SK-N-SH treated with all-trans-retinoic acid at 6 μM for 48 hours (cell line): ENCODE measurements around the gene JAML.
"Not testable (repeated sequence)": the region's sequence is repeated elsewhere in the genome, so short reads cannot be mapped to it uniquely, and the experiment has no call there.

Experiments used
- ATAC-seq: fragments of 200-7000 bp; cut with Tn5 transposase; 3 replicates; pipeline ENCODE4 v1.9.1; 2020; ENCODE audit warnings: mild to moderate bottlenecking, moderate library complexity
- ARNTL ChIP-seq: fragments of 450-650 bp; formaldehyde crosslinking; IDR thresholded peaks from 2 replicates; pipeline ENCODE4 v1.5.0; 2020; ENCODE audit warnings: low read depth, mild to moderate bottlenecking, moderate library complexity, borderline replicate concordance
- BACH2 ChIP-seq: fragments of 250-450 bp; sonication (Bioruptor Pico); IDR thresholded peaks from 2 replicates; pipeline ENCODE4 v1.9.0; 2021; ENCODE audit warnings: mild to moderate bottlenecking, borderline replicate concordance
- CSDC2 ChIP-seq: fragments of 250-450 bp; sonication (Bioruptor Pico); IDR thresholded peaks from 2 replicates; pipeline ENCODE4 v1.5.0; 2020; ENCODE audit warnings: mild to moderate bottlenecking, moderate library complexity
- CSRNP3 ChIP-seq: fragments of 250-450 bp; sonication (Bioruptor Pico); IDR thresholded peaks from 2 replicates; pipeline ENCODE4 v1.5.1; 2021; ENCODE audit warnings: mild to moderate bottlenecking, moderate library complexity
- ESRRG ChIP-seq: fragments of 250-450 bp; sonication (Bioruptor Pico); IDR thresholded peaks from 2 replicates; pipeline ENCODE4 v1.6.1; 2021; ENCODE audit warnings: mild to moderate bottlenecking
- GLIS3 ChIP-seq: fragments of 250-450 bp; sonication (Bioruptor Pico); IDR thresholded peaks from 2 replicates; pipeline ENCODE4 v1.5.0; 2020; ENCODE audit warnings: mild to moderate bottlenecking, moderate library complexity
- ISL1 ChIP-seq: fragments of 250-450 bp; sonication (Bioruptor Pico); IDR thresholded peaks from 2 replicates; pipeline ENCODE4 v2.1.2; 2022; ENCODE audit warnings: mild to moderate bottlenecking, moderate library complexity
- OSR1 ChIP-seq: fragments of 250-450 bp; sonication (Bioruptor Pico); IDR thresholded peaks from 2 replicates; pipeline ENCODE4 v1.8.0; 2022; ENCODE audit warnings: moderate library complexity, mild to moderate bottlenecking, inconsistent platforms
- PPARA ChIP-seq: fragments of 250-450 bp; sonication (Bioruptor Pico); IDR thresholded peaks from 2 replicates; pipeline ENCODE4 v1.5.0; 2020; ENCODE audit warnings: mild to moderate bottlenecking, borderline replicate concordance
- RARB ChIP-seq: fragments of 250-450 bp; sonication (Bioruptor Pico); IDR thresholded peaks from 2 replicates; pipeline ENCODE4 v1.8.0; 2021; ENCODE audit warnings: mild to moderate bottlenecking, moderate library complexity
- SNAI2 ChIP-seq: fragments of 250-450 bp; sonication (Bioruptor Pico); IDR thresholded peaks from 2 replicates; pipeline ENCODE4 v1.5.0; 2020; ENCODE audit warnings: mild to moderate bottlenecking, moderate library complexity
- TCF4 ChIP-seq: fragments of 250-450 bp; sonication (Bioruptor Pico); IDR thresholded peaks from 2 replicates; pipeline ENCODE4 v1.8.0; 2021; ENCODE audit warnings: mild to moderate bottlenecking, moderate library complexity, borderline replicate concordance
- TOX ChIP-seq: fragments of 250-450 bp; sonication (Bioruptor Pico); IDR thresholded peaks from 2 replicates; pipeline ENCODE4 v1.8.0; 2021; ENCODE audit warnings: mild to moderate bottlenecking, moderate library complexity, borderline replicate concordance
- ZC3H10 ChIP-seq: fragments of 250-450 bp; sonication (Bioruptor Pico); IDR thresholded peaks from 2 replicates; pipeline ENCODE4 v1.5.1; 2021; ENCODE audit warnings: mild to moderate bottlenecking, moderate library complexity
- ZFP3 ChIP-seq: fragments of 250-450 bp; sonication (Bioruptor Pico); IDR thresholded peaks from 2 replicates; pipeline ENCODE4 v1.5.0; 2020; ENCODE audit warnings: mild to moderate bottlenecking, moderate library complexity
- ZFP30 ChIP-seq: fragments of 450-650 bp; formaldehyde crosslinking; IDR thresholded peaks from 2 replicates; pipeline ENCODE4 v1.5.0; 2022; ENCODE audit warnings: mild to moderate bottlenecking, moderate library complexity
- ZNF565 ChIP-seq: fragments of 450-650 bp; formaldehyde crosslinking; conservative IDR thresholded peaks from 2 replicates; pipeline ENCODE4 v1.5.0; 2020; ENCODE audit warnings: low read depth, mild to moderate bottlenecking, moderate library complexity
- ZNF70 ChIP-seq: fragments of 450-650 bp; formaldehyde crosslinking; IDR thresholded peaks from 2 replicates; pipeline ENCODE4 v1.5.0; 2020; ENCODE audit warnings: mild to moderate bottlenecking, moderate library complexity
- TF ChIP-seq, protein P1 (sequence below): fragments of 250-450 bp; sonication (Bioruptor Pico); IDR thresholded peaks from 2 replicates; pipeline ENCODE4 v1.8.0; 2021; ENCODE audit warnings: low read depth, mild to moderate bottlenecking, moderate library complexity, borderline replicate concordance
- TF ChIP-seq, protein P2 (sequence below): fragments of 250-450 bp; sonication (Bioruptor Pico); IDR thresholded peaks from 2 replicates; pipeline ENCODE4 v1.5.0; 2020; ENCODE audit warnings: mild to moderate bottlenecking, moderate library complexity
- TF ChIP-seq, protein P3 (sequence below): fragments of 250-450 bp; sonication (Bioruptor Pico); IDR thresholded peaks from 2 replicates; pipeline ENCODE4 v1.8.0; 2020; ENCODE audit warnings: mild to moderate bottlenecking, moderate library complexity, borderline replicate concordance
- TF ChIP-seq, protein P4 (sequence below): fragments of 250-450 bp; sonication (Bioruptor Pico); IDR thresholded peaks from 2 replicates; pipeline ENCODE4 v1.5.1; 2020; ENCODE audit warnings: low read depth, mild to moderate bottlenecking, moderate library complexity

JAML gene

DNA sequence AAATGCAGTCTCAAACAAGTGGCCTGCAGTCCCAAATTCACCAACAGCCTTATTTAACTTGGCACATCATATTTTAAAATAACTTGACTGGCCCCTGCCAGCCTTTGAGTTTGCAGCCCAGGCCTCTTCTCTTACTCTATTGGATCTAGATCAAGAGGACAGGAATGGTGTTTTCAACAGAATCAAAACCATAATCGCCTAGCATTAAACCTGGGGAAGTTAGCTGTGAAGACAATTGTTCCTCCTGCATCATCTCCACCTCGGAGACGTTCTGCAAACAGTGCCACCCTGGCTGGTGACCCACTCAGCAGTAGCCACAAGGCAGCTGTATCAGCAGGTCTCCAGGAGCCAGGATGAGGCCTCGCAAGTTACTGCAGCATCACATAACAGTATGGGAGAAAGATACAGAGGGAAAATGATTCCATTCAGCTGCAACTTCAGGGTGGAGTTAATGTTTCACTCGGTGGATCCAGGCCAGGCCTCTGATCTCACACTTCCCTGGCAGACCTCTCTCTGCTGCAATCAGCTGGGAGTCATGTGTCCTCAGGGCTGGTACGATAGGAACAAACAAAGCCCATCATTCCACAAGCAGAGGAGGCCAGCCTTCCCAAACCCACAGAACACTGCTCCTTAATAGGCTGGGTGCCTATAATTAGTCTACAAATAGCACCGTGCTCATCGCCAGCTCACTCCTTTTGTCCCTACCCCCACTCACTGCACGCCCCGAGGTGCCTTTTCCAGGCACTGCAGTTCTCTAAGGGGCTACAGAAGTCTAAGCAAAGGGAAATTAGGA is 29.8 kb downstream of the JAML start:
- TF ChIP-seq TOX (CRISPR knock-in tag) (no peak), ZFP3 (no peak), PPARA (CRISPR knock-in tag) (no peak), ZFP30 (CRISPR knock-in tag) (no peak), SNAI2 (CRISPR knock-in tag) (no peak), OSR1 (CRISPR knock-in tag) (no peak), ESRRG (CRISPR knock-in tag) (no peak), ZNF565 (no peak), BACH2 (no peak), CSRNP3 (no peak), TCF4 (CRISPR knock-in tag) (no peak), RARB (CRISPR knock-in tag) (no peak), GLIS3 (CRISPR knock-in tag) (no peak), ARNTL (CRISPR knock-in tag) (no peak), ZC3H10 (no peak), ISL1 (CRISPR knock-in tag) (no peak), CSDC2 (CRISPR knock-in tag) (no peak)
- TF ChIP-seq, protein P1, sequence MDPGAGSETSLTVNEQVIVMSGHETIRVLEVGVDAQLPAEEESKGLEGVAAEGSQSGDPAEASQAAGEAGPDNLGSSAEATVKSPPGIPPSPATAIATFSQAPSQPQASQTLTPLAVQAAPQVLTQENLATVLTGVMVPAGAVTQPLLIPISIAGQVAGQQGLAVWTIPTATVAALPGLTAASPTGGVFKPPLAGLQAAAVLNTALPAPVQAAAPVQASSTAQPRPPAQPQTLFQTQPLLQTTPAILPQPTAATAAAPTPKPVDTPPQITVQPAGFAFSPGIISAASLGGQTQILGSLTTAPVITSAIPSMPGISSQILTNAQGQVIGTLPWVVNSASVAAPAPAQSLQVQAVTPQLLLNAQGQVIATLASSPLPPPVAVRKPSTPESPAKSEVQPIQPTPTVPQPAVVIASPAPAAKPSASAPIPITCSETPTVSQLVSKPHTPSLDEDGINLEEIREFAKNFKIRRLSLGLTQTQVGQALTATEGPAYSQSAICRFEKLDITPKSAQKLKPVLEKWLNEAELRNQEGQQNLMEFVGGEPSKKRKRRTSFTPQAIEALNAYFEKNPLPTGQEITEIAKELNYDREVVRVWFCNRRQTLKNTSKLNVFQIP: no peak
- TF ChIP-seq, protein P2, sequence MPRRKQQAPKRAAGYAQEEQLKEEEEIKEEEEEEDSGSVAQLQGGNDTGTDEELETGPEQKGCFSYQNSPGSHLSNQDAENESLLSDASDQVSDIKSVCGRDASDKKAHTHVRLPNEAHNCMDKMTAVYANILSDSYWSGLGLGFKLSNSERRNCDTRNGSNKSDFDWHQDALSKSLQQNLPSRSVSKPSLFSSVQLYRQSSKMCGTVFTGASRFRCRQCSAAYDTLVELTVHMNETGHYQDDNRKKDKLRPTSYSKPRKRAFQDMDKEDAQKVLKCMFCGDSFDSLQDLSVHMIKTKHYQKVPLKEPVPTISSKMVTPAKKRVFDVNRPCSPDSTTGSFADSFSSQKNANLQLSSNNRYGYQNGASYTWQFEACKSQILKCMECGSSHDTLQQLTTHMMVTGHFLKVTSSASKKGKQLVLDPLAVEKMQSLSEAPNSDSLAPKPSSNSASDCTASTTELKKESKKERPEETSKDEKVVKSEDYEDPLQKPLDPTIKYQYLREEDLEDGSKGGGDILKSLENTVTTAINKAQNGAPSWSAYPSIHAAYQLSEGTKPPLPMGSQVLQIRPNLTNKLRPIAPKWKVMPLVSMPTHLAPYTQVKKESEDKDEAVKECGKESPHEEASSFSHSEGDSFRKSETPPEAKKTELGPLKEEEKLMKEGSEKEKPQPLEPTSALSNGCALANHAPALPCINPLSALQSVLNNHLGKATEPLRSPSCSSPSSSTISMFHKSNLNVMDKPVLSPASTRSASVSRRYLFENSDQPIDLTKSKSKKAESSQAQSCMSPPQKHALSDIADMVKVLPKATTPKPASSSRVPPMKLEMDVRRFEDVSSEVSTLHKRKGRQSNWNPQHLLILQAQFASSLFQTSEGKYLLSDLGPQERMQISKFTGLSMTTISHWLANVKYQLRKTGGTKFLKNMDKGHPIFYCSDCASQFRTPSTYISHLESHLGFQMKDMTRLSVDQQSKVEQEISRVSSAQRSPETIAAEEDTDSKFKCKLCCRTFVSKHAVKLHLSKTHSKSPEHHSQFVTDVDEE: no peak
- TF ChIP-seq, protein P3, sequence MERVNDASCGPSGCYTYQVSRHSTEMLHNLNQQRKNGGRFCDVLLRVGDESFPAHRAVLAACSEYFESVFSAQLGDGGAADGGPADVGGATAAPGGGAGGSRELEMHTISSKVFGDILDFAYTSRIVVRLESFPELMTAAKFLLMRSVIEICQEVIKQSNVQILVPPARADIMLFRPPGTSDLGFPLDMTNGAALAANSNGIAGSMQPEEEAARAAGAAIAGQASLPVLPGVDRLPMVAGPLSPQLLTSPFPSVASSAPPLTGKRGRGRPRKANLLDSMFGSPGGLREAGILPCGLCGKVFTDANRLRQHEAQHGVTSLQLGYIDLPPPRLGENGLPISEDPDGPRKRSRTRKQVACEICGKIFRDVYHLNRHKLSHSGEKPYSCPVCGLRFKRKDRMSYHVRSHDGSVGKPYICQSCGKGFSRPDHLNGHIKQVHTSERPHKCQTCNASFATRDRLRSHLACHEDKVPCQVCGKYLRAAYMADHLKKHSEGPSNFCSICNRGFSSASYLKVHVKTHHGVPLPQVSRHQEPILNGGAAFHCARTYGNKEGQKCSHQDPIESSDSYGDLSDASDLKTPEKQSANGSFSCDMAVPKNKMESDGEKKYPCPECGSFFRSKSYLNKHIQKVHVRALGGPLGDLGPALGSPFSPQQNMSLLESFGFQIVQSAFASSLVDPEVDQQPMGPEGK (CRISPR knock-in tag): no peak
- no peak for ATAC-seq

DNA sequence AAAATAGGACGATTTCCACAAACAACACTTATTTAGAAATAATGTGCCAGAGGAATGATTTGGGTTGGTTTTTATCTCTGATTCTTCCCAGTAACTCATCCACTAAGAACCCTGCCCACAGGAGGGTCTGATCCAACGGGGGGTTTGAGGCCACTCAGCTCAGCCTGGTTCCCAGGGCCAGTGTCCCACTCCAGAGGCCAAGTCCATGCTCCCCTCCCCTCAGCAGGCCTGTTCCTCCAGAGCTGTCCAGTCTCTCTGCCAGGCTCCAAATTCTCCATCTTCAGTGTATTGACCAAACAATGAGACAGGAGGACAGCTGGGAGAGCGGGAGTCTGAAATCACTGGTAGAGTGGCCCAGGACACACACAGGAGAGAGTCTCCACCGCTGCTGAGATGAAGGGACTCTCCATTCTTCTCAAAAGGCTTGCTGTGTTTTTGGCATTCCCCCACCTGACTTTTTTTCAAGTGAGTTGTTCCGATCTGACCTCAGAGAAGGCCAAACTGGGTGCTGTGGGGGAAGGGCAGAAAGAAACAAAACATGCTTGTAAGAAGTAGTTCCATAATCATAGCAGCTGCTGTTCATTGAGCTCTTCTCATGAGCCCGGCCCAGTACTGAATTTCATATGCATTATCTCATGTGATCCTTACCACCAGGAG is 30.8 kb downstream of the JAML start:
- TF ChIP-seq PPARA (CRISPR knock-in tag): no peak
- TF ChIP-seq GLIS3 (CRISPR knock-in tag): no peak
- TF ChIP-seq BACH2: no peak
- no peak for TF ChIP-seq ISL1 (CRISPR knock-in tag)
- no peak for TF ChIP-seq TCF4 (CRISPR knock-in tag)
- no peak for TF ChIP-seq TOX (CRISPR knock-in tag)
- no peak for TF ChIP-seq OSR1 (CRISPR knock-in tag)
- no peak for TF ChIP-seq ZFP3
- TF ChIP-seq, protein P1: no peak
- TF ChIP-seq, protein P3 (CRISPR knock-in tag): no peak
- no peak for TF ChIP-seq CSRNP3
- no peak for TF ChIP-seq ZNF70 (CRISPR knock-in tag)
- no peak for TF ChIP-seq CSDC2 (CRISPR knock-in tag)
- no peak for TF ChIP-seq SNAI2 (CRISPR knock-in tag)
- no peak for TF ChIP-seq RARB (CRISPR knock-in tag)
- TF ChIP-seq, protein P4, sequence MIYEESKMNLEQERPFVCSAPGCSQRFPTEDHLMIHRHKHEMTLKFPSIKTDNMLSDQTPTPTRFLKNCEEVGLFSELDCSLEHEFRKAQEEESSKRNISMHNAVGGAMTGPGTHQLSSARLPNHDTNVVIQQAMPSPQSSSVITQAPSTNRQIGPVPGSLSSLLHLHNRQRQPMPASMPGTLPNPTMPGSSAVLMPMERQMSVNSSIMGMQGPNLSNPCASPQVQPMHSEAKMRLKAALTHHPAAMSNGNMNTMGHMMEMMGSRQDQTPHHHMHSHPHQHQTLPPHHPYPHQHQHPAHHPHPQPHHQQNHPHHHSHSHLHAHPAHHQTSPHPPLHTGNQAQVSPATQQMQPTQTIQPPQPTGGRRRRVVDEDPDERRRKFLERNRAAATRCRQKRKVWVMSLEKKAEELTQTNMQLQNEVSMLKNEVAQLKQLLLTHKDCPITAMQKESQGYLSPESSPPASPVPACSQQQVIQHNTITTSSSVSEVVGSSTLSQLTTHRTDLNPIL: no peak
- no peak for TF ChIP-seq ESRRG (CRISPR knock-in tag)
- ATAC-seq: no peak

- ATAC-seq: not testable (repeated sequence)
Observed at GRCh38 chr11:118192817-118193216, 32.0 kb downstream of the JAML start.
